Hindlimb muscle (tissue), 1 donor: Measurements from ENCODE around the gene ARPC2. TPM values are rescaled to one million over a fixed set of nuclear protein-coding genes. Genes with fewer than 3 reads are reported as not detected.

ENCODE experiments used
- DNase-seq: peaks from one replicate; pipeline ENCODE4 v3.0.0-alpha.2; 2013
- polyA plus RNA-seq: library from polyadenylated mRNA; unstranded; fragments of 120-200 nt; gene quantifications from one replicate; pipeline ENCODE4 v1.2.1, GENCODE V29; 2013; ENCODE audit not compliant: insufficient read length

ARPC2 gene
- polyA plus RNA-seq, 1 donor: 212 TPM

DNA sequence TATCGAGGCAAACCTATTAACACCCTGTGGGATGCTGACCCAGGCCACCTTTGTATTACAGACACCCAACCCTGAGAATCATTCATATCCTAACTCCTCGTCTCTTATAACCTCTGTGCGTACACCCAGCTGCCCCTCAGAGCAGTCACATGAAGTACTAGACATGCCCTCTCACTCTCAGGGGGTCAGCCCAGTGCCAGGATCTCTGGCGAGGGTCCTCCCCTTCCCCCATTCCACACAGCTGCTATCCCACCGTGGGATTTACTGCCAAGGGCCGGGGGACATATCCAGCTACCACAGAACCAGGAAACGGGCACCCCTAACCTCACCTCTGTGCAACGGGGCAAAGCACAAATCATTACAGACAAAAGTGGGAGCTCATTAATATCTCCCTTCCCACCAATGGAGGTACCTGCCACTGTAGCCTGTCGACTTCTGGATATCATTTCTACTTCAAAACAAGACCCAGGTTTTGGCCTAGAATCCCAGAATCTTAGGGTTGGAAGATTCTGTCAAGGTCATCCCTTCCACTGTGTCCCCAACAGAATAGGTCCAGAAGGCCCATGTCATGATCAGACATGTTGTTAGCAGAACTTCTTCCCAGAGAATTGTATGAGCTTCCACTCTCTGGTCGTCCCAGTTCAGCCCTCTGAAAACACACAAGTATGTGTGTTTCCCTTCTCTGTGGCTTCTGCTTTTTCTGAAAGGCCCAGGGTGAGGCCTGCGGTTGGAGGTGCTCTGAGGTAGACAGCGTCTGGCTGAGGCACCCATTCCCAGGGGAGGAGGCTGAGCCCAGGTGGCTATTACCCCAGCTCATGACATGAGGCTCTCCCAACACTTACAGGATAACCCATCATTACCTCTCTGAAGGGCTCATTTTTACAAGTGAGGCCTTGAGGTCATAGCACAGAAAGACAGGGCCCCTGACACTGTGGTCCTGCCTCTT is 73.6 kb downstream of the ARPC2 start:
- DNase-seq: no peak

DNA sequence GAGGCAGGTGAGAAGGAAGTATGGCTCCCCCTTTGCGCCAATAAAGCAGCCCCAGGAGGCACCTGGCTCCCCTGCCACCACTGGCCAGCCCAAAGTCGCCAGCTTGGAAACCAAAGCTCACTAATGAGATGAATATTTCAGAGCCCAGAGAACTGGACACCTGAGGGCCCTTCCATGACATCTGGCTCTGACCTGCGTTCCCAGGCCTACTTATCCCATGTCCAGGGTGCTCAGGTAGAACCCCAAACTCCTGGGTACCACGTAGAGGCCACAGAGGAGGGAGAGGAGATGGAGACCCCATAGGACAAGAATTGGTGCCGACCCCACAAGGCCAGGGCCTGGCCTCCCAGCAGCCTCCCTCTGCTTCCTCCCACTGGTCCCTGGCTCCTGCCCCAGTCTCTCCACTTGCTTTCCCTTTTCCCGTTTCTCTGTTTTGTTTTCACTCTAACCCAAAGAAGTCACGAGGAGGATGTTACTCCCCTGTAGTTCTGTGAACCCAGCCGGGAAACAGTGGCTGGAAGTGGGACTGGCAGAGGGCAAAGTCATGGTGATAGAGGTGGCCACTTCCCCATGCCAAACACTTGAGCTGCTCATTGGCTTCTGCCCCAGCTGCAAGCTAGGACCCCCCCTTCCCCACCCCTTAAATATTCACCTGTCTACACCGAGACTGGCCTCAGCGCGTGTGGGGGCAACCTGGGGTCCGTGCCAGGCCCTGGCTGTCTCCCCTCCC is 74.5 kb downstream of the ARPC2 start:
- DNase-seq: no peak

DNA sequence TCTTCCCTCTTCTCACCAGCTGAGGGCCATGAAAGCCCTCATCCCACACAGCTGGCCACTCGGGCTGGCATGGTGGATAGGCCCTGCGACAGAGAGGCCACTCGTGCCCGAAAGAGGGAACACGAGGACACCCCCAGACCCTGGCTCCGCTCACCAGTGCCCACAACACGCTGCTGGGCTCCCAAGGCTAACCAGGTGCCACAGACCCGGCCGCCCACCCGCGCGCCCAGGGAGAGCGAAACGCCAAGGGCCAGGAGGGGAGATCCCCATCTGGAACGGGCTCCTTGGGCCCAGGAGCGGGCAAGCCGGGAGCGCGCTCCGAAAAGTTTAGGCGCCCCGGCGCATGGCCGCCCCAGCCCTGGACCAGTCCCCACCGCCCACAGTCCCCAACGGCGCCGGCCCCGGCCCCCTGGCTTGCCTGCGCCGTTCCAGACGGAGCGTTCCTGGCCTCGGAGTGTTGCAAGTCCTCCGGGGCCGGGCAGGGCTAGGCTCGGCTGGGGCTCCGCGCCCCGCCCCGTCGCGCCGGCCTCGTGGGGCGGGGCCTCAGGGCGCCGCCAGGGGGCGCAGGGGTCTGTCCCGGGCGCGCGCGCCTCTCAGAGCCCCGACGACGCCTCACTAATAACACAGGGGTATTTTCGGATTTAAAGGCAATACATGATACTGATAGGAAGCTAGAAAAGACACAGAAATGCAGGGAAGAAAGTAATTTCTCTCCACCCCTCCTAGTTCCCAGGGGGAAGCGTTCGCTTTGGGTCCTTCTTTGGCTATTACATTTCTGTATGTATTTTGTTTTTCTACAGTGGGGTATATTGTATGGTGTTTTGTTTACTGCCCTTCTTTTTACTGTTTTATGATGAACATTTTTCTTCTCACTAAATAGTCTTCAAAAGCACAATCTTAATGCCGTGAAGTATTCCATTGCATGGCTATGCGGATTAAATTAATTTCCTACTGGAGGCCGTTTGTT is 75.3 kb downstream of the ARPC2 start, which contains the start of gene TMBIM1:
Gene TMBIM1, minus strand, starts transcription at position 456 of the 967 bp plus-strand sequence. CDS start 10,362 bp downstream, outside the sequence.
- peak; percentile 84 for DNase-seq

DNA sequence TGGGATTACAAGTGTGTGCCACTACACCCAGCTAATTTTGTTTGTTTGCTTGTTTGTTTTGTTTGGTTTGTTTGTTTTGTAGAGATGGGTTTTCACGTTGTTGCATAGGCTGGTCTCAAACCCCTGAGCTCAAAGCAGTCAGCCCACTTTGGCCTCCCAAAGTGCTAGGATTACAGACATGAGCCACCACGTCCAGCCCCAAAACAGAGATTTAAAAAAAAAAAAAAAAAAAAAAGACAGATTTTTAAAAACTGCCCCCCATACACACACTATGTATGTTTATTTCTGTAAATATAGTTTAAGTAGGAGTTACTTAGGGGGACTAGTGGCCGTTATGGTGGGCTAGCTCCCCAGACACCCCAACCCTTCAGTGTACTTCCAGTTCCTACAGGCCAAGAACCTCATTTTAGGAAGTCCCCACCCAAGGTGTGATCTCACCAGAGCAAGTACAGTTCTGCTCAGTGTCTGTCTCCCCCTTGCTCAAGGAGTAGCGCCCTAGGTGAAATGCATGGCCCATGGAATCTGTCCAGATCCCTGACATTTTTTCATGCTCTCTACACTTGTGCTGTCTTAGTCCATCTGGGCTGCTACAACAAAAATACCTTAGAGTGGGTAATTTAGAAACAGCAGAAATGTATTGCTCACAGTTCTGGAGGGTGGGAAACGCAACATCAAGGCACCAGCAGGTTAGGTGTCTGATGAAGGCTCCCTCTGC is 76.9 kb downstream of the ARPC2 start:
- DNase-seq: no peak

DNA sequence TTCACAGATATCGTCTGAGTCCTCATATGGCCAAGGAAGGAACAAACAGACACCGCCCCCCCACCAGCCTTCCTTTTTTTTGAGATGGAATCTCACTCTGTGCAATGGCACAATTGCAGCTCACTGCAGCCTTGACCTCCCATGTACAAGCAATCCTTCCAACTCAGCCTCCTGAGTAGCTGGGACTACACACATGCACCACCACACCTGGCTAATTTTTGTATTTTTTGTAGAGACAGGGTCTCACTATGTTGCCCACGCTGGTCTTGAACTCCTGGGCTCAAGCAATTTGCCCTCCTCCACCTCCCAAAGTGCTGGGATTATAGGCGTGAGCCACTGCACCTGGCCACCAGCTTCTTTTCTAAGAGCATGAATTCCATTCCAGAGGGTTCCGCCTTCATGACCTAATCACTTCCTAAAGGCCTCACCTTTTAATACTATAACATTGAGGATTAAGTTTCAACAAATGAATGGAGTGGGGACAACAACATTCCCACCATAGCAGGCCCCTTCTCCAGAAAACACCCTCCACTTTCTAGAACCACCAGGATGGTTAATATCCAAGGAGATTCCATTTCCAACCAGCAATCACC is 77.5 kb downstream of the ARPC2 start:
- no peak for DNase-seq

DNA sequence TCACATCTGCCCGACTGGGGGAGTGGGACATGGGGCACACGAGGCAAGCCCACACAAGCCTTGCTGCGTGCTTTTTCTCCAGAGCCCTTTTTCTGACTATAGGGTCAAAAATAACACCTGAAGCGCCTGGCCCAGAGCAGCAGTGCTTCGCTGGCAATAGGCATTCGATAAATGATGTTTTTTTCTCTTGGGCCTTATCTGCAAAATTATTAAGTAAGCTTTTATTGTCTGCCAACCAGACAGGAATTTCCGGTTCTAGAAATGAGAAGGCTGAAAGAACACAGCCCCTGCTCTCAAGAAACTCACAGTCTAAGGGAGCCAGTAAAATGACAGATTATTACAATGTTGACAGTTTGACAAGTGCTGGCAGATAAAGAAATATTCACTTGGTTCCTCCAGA is 78.0 kb downstream of the ARPC2 start:
- DNase-seq: no peak

DNA sequence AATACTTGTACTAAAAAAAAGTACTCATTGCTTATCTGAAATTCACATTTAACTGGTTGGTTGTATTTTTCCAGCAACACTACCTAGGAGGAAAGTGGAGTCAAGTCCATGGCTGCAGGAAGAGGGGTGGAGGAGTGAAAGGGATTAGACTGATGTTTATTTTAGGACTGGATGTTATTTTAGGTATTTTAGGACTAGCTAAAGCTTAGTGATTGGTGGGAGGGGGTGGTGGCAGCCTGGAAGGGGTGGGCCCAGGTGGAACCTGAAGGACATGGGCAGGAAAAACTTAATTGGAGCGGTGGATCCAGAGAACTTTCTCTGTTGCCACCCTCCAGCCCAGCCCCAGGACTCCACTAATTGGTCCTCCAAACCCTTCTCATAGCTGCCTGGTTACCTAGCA is 79.2 kb downstream of the ARPC2 start:
- DNase-seq: no peak

DNA sequence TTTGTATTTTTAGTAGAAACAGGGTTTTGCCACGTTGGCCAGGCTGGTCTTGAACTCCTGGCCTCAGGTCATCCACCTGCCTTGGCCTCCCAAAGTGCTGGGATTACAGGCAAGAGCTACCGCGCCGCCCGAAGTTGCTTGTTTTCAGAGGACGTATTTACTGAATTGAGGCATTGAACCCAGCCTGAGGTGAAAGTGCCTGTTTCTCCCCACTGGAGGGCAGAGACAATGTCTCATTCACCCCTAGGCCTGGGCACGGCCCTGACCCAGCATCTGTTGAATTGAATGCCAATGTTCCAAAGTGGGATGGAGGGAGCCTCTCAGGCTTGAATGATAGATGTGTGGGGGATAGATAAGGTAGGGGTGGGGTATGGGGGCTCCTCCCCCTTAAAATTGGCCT is 79.9 kb downstream of the ARPC2 start:
- no peak for DNase-seq

DNA sequence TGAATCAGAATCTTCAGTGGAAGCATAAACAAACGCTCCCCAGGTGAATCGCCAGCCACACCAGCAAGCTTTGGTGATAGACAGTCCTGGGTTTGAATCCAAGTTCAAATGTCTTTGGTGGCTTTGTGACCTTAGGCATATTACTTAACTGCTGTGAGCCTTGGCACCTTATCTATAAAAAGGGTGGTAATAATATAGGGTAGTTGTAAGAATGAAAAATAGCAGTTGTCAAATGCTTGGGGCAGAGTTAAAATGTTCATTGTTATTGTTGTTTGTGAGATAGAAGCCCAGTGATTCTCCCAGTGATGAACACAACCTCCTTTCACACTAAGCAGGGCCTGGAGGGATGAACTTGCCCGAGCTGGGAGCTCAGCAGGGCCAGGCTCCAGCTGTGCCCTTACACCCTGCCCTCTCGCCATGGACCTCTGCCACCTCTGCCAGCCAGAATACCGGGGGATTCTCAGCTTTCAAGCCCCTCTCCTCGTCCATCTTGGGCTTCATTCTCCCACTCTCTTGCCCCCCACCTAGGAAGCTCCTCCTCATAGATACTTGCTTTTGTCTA is 81.4 kb downstream of the ARPC2 start:
- no peak for DNase-seq

DNA sequence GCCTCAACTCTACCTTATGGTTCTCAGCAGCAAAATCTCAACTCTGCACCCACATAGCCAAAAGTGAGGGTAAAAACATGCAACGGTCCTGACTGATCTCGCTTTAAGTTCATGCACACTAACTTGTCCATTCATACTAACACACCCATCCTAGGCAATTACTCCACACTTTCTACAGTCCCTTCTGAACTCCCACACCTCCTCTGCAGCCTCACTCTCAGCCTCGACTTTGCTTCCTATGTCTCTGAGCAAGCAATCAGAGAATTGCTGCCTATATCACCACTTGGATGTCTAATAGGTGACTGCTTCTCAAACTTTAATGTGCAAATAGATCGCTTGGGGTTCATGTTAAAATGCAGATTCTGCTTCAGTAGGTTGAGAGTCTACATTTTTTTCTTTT is 83.2 kb downstream of the ARPC2 start:
- DNase-seq: no peak

DNA sequence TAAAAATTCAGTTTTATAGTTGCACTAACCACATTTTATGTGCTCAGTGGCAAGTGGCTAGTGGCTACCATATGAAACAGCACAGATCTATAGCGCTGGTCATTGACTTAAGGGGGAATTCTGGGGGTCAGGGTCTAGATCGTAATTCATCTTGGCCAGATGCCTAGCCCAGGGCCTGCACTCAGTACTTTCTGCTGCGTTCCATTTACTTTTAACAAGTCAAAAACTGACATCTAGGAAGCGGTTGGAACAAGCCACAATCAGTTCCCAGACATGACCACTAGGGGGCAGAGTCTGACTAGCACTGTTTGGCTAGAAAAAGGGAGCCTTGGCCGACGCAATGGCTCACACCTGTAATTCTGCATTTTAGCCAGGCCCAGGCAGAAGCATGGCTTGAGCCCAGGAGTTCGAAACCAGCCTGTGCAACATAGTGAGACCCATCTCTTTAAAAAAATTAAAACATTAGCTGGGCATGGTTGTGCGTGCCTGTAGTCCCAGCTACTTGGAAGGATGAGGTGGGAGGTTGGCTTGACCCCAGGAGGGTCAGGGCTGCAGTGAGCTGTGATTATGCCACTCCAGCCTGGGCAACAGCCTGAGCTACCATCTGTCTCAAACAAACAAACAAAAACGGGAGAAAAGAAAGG is 84.3 kb downstream of the ARPC2 start:
- peak; percentile 82 for DNase-seq

Other genes with a start within 250 kb of the ARPC2 start
- 142 TPM for gene TNS1, start 214.2 kb upstream of the ARPC2 start, polyA plus RNA-seq
- 0.13 TPM for gene RUFY4, start 147.9 kb upstream of the ARPC2 start, polyA plus RNA-seq
- 0.18 TPM for gene CXCR2, start 91.2 kb upstream of the ARPC2 start, polyA plus RNA-seq
- not detected for gene CXCR1, start 50.2 kb upstream of the ARPC2 start, polyA plus RNA-seq
- 2.0 TPM for gene GPBAR1, start 43.8 kb downstream of the ARPC2 start, polyA plus RNA-seq
- gene AAMP, start 52.9 kb downstream of the ARPC2 start, polyA plus RNA-seq: 107 TPM
- 50.1 TPM for gene PNKD, start 53.3 kb downstream of the ARPC2 start, polyA plus RNA-seq
- 85.4 TPM for gene TMBIM1, start 75.3 kb downstream of the ARPC2 start, polyA plus RNA-seq
- gene CATIP, start 139.7 kb downstream of the ARPC2 start, polyA plus RNA-seq: not detected
- 1.7 TPM for gene SLC11A1, start 165.1 kb downstream of the ARPC2 start, polyA plus RNA-seq
- gene CTDSP1, start 182.7 kb downstream of the ARPC2 start, polyA plus RNA-seq: 105 TPM
- gene VIL1, start 201.9 kb downstream of the ARPC2 start, polyA plus RNA-seq: 0.09 TPM